ENCODE data around the gene MTCH1. TPM values are rescaled to one million over a fixed set of nuclear protein-coding genes. Genes with fewer than 3 reads are reported as not detected.

Gene MTCH1
- total and polyA plus RNA-seq, 4 donors: 120 to 210 (median 157) TPM

- Histone ChIP-seq H3K27ac (ENCODE audit: low read depth in 1 of 2, low read length in 1 of 2) (no peak overlapping the region), H3K36me3 (ENCODE audit: control insufficient read depth in 4 of 4, insufficient read depth in 4 of 4, low read length in 4 of 4) (peaks cover 0 to 2% (median 0%) of the 10 kb centered on the region in 4 donors), H3K27me3 (ENCODE audit: control insufficient read depth in 3 of 3, insufficient read depth in 3 of 3, low read length in 2 of 3) (no peaks in the 10 kb centered on the region), H3K9me3 (ENCODE audit: control insufficient read depth in 4 of 4, insufficient read depth in 3 of 4, low read length in 3 of 4) (no peaks in the 10 kb centered on the region), H3K4me3 (no peak overlapping the region), H3K4me1 (ENCODE audit: control insufficient read depth in 5 of 5, insufficient read depth in 5 of 5, low read length in 5 of 5) (peaks cover 0 to 3% (median 0%) of the 10 kb centered on the region in 5 donors), H3K9ac (ENCODE audit: insufficient read depth in 1 of 2, low read length in 2 of 2) (no peak overlapping the region)
- no peak for ATAC-seq (ENCODE audit: insufficient read depth, low FRiP score)
- no peak for DNase-seq
- whole genome bisulfite sequencing, 2 donors: 88 to 89% methylated on average over 24 of the region's 24 CpGs
- TF ChIP-seq CTCF (IDR thresholded peaks at IDR 0.05; ENCODE audit: control extremely low read depth, extremely low read depth): no peak
These were observed 39.8 kb upstream of the MTCH1 start for GRCh38 chr6:37025621-37026466.

GRCh38 chr6:37024656-37025337, 38.8 kb upstream of the MTCH1 start:
- TF ChIP-seq CTCF (IDR thresholded peaks at IDR 0.05; ENCODE audit: control extremely low read depth, extremely low read depth): no peak
- H3K4me1 ChIP-seq (ENCODE audit: control insufficient read depth in 5 of 5, insufficient read depth in 5 of 5, low read length in 5 of 5): peaks cover 0 to 3% (median 0%) of the 10 kb centered on the region in 5 donors
- peaks cover 0 to 4% (median 0%) of the 10 kb centered on the region in 4 donors for H3K36me3 ChIP-seq (ENCODE audit: control insufficient read depth in 4 of 4, insufficient read depth in 4 of 4, low read length in 4 of 4)
- no peak overlapping the region for H3K27ac ChIP-seq (ENCODE audit: low read depth in 1 of 2, low read length in 1 of 2)
- ATAC-seq (ENCODE audit: insufficient read depth, low FRiP score) (no peak), DNase-seq (no peak)
- no peaks in the 10 kb centered on the region for H3K27me3 ChIP-seq (ENCODE audit: control insufficient read depth in 3 of 3, insufficient read depth in 3 of 3, low read length in 2 of 3)
- no peak overlapping the region for H3K9ac ChIP-seq (ENCODE audit: insufficient read depth in 1 of 2, low read length in 2 of 2)
- WGBS, 2 donors: 73 to 81% methylated on average over 15 of the region's 15 CpGs
- H3K4me3 ChIP-seq: no peak overlapping the region
- H3K9me3 ChIP-seq (ENCODE audit: control insufficient read depth in 4 of 4, insufficient read depth in 3 of 4, low read length in 3 of 4): no peaks in the 10 kb centered on the region

GRCh38 chr6:37022135-37022863, 36.3 kb upstream of the MTCH1 start:
- DNase-seq: no peak
- H3K36me3 ChIP-seq (ENCODE audit: control insufficient read depth in 4 of 4, insufficient read depth in 4 of 4, low read length in 4 of 4): peaks cover 0 to 3% (median 0%) of the 10 kb centered on the region in 4 donors
- TF ChIP-seq CTCF (IDR thresholded peaks at IDR 0.05; ENCODE audit: control extremely low read depth, extremely low read depth): no peak
- no peaks in the 10 kb centered on the region for H3K9me3 ChIP-seq (ENCODE audit: control insufficient read depth in 4 of 4, insufficient read depth in 3 of 4, low read length in 3 of 4)
- no peaks in the 10 kb centered on the region for H3K27me3 ChIP-seq (ENCODE audit: control insufficient read depth in 3 of 3, insufficient read depth in 3 of 3, low read length in 2 of 3)
- WGBS, 2 donors: 97 to 99% methylated on average over 17 of the region's 17 CpGs
- no peak for ATAC-seq (ENCODE audit: insufficient read depth, low FRiP score)
- no peak overlapping the region for H3K4me3 ChIP-seq
- H3K27ac ChIP-seq (ENCODE audit: low read depth in 1 of 2, low read length in 1 of 2): no peak overlapping the region
- peaks cover 0 to 3% (median 0%) of the 10 kb centered on the region in 5 donors for H3K4me1 ChIP-seq (ENCODE audit: control insufficient read depth in 5 of 5, insufficient read depth in 5 of 5, low read length in 5 of 5)
- no peak overlapping the region for H3K9ac ChIP-seq (ENCODE audit: insufficient read depth in 1 of 2, low read length in 2 of 2)
